HG03039 (cell line): ENCODE results near the gene TLCD3A.
"Not testable (repeated sequence)": the region's sequence is repeated elsewhere in the genome, so short reads cannot be mapped to it uniquely, and the experiment has no call there.

Experiments
- ATAC-seq: cut with Tn5 transposase; IDR thresholded peaks from one replicate; pipeline ENCODE4 v1.9.1; 2021; ENCODE audit warnings: mild to moderate bottlenecking, moderate library complexity; ENCODE audit not compliant: unreplicated experiment

TLCD3A gene

DNA sequence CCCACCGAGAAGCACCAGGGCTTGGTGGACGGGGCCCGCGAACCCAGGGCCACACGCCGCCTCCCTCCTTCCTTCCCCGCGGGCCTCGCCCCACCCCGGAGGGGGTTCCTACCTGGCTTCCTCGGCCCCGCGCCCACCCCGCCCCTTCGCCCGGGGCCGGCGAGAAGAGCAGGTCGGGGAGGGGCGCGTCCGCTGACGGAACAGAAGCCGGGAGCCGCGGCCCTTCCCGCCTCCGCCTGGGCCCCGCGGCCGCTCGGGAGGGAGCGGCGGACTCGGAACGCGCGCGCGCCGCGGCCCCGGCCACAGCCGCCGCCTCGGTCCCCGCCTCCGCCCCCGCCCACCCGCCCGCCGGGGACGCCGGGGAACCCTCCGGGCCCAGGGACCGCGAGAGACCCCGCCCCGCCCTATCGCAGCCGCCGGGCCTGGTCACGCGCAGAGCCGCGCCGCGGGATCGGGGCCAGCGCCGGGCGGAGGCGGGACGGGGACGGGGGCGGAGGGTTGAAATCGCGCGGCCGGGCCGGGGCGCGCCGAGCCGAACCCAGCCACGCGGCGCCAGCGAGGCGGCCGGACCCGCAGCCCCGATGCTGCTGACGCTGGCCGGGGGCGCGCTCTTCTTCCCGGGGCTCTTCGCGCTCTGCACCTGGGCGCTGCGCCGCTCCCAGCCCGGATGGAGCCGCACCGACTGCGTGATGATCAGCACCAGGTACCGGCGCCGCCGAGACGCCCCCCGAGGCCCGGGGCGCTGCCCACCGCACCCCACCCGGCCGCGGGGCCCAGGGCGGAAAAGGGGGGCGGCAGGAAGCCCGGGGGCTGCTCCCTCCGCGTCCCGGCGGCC, at the start of gene TLCD3A:
TSS of gene TLCD3A (plus strand) at position 530 of the 835 bp plus-strand sequence. CDS start at position 582, 52 bp downstream.
- ATAC-seq = no peak

DNA sequence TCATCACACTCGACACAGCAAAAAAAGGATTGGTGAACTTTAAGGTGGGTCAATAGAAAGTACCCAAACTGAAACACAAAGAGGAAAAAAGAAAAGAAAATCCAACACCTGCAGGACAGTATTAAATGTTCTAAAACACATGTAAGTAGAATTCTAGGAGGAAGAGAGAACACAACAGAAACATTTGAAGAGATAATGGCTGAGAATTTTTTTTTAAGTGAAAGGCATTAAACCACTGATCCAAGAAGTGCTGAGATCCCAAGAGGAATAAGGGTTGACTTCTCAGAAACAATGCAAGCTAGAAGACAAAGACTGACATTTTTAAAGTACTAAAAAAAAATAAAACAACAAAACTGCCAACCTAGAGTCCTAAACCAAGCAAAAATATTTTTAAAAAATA, 49.4 kb upstream of the TLCD3A start:
- ATAC-seq = no peak

DNA sequence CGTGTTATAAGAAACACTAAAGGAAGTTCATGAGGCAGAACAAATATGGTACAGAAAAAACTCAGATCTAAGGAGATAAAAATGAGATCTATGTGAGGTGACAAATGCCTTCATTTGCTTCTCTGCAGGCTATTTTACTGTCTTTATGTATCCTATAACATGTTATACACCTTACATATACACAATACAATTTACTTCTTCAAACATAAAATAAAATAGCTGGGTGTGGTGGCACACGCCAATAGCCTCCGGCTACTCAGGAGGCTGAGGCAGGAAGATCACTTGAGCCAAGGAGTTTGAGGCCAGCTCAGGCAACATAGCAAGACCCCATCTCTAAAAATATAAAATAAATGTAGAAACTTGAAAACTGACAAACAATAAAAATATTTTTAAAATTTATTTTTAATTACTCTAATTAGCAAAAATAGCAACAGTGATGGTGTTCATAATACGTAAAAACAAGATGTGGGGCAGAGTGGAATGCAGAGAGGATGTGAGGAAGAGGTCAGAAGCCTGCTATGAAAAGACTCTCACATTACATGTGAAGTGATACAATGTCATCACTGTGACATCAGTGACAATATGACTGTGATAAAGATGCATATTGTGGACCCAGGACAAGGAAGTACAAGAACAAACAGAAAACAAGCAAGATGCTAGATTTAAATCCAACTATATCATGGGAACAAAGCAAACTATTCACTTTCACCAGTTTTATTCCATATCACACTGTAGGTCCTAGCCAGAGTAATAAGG, 48.7 kb upstream of the TLCD3A start:
- no peak for ATAC-seq

GRCh38 chr17:685006-685405, 47.4 kb upstream of the TLCD3A start:
- ATAC-seq = no peak

DNA sequence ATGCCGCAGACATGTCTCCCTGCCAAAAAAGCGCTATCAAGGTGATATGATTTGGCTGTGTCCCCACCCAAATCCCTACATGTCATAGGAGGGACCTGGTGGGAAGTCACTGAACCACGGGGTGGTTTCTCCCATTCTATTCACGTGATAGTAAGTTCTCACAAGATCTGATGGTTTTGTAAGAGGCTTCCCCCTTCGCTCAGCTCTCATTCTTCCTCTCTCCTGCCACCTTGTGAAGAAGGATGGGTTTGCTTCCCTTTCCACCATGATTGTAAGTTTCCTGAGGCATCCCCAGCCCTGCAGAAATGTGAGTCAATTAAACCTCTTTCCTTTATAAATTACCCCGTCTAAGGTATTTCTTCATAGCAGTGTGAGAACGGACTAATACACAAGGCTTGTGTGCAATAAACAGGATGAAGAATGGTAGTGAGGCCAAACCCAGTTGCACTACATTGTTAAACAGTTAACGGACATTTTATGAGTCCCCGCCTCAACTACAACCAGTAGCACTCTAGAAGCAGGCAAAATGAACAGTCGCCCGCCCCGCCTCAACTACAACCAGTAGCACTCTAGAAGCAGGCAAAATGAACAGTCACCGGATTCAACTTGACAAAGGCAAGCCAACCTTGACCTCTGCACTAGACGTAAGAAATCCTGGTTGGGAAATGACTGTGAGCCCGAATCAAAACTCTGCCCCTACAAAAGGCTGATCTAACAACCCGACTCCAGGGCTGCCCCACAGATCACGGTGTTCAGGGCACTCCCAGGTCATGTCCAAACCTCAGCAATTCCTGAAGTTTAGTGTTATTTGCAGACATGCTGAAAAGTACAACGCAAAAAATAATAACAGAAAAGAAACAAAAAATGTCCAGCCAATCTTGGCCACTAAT, 44.1 kb upstream of the TLCD3A start:
- ATAC-seq = no peak

- no peak for ATAC-seq
Measured at GRCh38 chr17:689556-690275, 42.7 kb upstream of the TLCD3A start.

DNA sequence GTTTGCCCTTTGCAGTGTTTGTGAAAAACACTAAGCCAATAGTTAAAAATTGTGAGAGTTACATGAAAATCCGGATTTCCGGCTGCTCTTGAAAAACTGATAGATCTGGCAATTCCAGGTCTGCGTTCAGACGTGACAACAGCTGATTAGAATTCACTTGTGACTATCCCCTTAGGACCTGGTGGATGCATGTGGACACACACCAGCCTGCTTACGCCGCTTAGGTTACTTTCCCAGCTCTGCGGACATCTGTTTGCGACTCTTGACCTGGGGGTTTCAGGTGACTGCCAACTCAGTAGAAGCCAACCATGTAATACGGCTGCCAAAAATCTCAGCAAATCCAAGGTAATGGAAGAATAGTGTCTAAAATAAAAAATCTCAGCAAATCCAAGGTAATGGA, 42.0 kb upstream of the TLCD3A start:
- ATAC-seq = no peak

- ATAC-seq = no peak
Measured at GRCh38 chr17:691423-691822, 41.0 kb upstream of the TLCD3A start.

GRCh38 chr17:692116-692515, 40.3 kb upstream of the TLCD3A start:
- no peak for ATAC-seq

- ATAC-seq = no peak
Measured at GRCh38 chr17:693791-694638, 38.4 kb upstream of the TLCD3A start.

DNA sequence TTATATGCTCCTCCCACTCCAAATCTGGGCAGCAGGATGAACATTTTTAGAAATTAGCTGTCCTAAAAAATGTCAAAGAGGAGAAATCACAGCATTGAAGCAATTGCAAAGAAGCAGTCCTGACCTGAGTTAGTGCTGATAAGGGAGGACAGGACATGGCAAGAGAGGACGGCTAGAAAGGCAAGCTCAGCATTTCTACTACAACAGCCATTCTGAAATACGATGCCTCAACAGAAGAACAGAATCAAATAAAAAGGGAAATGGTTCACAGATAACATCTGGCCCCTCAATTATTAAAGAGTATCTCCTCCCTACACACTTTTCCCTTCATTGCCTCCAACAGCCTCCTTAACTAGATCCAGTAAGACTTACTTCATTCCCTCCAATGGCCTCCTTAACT, 36.0 kb upstream of the TLCD3A start:
- no peak for ATAC-seq

- no peak for ATAC-seq
Measured at GRCh38 chr17:697682-698081, 34.7 kb upstream of the TLCD3A start.

DNA sequence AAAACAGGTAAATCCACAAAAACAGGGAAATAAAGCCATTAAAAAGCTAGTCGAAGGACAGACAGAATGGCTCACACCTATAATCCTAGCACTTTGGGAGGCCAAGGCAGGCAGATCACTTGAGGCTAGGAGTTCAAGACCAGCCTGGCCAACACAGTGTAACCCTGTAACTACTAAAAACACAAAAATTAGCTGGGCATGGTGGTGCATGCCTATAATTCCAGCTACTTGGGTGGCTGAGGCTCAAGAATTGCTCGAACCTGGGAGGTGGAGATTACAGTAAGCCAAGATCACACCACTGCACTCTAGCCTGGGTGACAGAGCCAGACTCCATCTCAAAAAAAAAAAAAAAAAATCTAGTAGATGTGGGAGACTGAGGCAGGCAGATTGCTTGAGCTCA, 34.3 kb upstream of the TLCD3A start:
- not testable (repeated sequence) for ATAC-seq

DNA sequence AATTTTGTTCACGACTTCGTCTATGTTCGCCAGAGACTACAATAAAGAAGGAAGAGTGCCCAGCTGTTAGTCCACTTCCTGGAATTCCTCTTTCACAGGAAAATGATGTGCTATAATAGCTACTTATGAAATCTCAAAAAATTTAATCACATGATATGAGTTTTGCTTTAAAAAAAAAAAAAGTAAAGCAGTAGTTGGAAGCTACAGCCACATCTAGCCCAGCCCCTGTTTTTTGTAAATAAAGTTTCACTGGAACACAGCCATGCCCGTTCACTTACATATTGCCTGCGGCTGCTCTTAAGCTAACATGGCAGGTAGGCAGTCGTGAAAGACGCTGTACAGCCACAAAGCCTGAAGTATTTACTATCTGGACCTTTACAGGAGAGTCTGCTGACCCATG, 33.1 kb upstream of the TLCD3A start:
- no peak for ATAC-seq

GRCh38 chr17:700504-701094, 31.8 kb upstream of the TLCD3A start:
- ATAC-seq = no peak

DNA sequence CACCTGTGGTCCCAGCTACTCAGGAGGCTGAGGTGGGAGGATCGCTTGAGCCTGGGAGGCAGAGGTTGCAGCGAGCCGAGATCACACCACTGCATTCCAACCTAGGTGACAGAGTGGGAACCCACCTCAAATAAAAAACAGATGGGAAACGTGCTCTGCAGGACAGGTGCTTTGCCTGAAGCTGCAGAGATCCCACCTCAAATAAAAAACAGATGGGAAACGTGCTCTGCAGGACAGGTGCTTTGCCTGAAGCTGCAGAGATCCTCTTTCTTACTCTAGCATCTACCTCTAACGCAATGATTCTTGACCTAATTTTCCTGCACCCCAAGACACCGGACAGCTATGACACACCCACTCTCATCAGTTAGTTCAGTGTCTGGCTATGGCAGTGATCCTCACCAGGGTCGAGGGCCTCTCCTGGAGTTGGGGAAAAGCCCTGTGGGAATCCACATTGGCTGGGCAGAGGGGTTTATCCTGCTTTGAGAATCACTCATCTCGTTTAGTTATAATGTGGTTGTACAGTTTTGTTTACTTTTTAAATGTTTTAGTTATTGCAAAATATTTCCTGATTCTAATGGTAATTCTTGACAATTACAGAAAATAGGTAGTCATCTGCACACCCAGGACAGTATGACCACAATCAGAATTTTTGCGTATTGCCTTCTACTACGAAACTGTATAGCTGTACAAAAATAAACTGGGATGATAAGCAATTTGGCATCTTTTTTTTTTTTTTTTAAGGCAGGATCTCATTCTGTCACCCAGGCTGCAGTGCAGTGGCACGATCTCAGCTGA, 29.1 kb upstream of the TLCD3A start:
- ATAC-seq = no peak

DNA sequence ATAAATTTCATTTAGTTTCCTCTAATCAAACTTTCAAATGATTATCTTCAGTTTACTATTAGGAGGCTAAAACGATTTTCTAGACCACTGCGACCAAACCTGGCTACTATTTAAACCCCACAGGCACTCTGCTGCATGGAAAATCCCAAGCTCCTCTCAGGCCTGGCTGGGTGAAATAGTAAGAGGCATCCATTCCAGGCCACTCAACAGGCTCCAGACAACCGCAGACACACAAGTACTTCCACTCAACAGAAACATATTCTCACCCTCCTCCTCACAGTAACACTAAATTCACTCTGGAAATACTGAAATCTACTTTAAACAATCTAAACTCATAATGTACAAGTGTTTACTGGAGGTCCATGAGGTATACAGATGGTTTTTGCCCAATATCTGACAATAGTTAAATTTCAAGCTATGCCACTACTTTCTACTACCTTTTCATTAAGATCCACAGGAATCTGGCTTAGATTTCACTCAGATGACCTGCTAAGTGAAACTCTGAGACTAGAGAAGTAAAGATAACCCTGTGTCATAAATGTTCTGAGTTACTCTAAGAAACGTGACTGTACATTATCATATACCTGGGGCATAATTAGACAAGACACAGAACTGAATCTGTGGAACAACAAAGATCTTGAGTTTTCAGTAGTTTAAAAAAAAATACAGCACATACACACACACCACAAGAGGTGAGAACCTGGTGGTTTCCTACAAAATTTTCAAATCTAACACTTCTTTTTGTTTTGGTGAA, 28.1 kb upstream of the TLCD3A start:
- no peak for ATAC-seq

GRCh38 chr17:705011-705410, 27.4 kb upstream of the TLCD3A start:
- ATAC-seq = no peak
